ENCODE data around the gene PDPN.

PDPN gene

GRCh38 chr1:13577846-13578245, 5.8 kb upstream of the PDPN start:
- DNase-seq (ENCODE audit: low read depth): no peak

GRCh38 chr1:13581446-13581845, 2.2 kb upstream of the PDPN start:
- DNase-seq (ENCODE audit: low read depth): no peak

DNA sequence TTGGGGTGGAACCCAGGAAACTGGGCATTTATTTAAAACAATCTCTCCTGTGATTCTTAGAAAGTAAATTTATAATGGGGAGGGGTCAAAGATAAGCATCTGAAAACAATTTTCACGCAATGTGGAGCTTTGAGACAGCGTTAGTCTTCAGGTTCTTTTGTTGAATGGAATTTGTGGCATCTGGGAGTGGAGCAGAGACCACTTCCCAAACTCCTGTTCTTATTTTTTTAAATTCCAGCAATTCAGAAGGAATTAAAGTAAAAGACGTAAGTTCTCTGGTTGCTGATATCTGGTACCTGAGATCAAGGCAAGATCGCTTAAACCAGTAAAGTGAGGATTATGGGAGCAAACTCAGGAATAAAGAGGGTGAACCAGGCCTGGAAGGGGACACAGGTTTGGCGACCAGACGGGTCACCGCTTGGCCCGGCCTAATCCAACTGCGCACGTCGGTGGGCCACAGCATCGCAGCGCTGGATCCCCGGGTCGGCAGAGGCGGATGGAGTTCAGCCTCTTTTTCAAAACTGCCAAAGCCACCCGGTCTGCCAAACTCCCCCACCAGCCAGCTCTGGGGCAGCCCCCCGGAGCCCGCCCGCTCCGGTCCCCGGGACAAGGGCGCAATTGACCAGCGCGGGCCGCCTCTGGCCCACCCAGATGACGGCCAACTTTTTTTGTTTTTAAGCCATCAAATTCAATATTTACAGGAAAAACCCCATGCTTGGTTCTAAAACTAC, 754 bp upstream of the PDPN start:
- no peak for DNase-seq (ENCODE audit: low read depth)

GRCh38 chr1:13583966-13584791, 547 bp downstream of the PDPN start:
- DNase-seq (ENCODE audit: low read depth): no peak

GRCh38 chr1:13584876-13585611, 1.4 kb downstream of the PDPN start:
- no peak for DNase-seq (ENCODE audit: low read depth)

DNA sequence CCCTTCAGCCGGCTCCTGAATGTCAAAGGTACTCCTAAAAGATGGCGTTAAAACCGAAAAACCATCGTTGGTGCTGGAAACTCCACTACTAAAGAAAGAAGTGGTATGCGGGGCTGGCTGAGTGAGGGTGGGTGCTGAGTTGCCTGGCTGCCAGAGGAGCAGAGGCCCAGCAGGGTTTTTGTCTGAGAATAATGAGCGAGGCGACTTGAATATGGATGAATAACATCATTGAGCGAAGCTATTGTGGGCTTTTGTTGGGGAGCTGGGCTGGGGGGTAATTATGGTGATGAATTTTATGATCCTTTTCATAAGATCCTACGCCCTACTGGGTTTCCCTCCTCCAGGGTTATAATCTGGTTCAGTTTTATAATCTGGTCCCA, 2.0 kb downstream of the PDPN start:
- no peak for DNase-seq (ENCODE audit: low read depth)

- DNase-seq (ENCODE audit: low read depth): no peak
These were observed 2.4 kb downstream of the PDPN start for GRCh38 chr1:13586001-13586400.

DNA sequence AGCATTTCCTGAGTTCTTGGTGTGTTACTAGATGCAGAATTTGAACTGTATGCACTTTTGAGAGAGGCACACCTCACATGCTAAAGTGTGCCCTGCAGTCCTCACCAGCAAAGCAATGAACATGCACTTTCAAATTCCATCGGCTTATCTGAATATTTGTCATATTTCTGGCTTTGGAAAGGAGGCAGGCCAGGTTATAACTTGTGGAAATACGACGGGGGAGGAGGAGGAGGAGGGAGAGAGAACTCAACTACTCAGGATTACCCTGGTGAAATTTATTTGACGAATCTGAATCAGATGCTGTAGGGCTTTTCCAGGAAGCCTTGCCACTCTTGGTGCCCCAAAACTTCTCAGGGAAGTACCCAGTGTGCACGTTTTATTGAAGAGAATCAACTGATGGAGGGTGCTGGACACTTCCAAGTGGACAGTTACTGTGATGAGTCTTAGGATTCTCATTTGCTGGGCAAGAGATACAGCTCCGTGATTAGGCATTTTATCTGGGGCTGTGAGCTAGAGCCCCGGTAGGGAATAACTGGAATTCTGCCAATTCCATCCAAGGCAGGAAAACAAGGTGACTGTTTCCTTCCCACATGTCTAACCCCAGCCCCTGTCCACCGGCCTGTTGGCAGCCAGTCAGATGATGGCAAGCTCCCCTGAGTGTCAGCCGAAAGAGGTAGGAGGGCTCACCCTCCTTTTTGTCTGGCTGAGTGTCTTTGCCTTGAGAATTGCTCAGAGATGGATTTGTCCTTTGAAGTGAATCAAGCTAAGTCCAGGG, 3.8 kb downstream of the PDPN start:
- no peak for DNase-seq (ENCODE audit: low read depth)

DNA sequence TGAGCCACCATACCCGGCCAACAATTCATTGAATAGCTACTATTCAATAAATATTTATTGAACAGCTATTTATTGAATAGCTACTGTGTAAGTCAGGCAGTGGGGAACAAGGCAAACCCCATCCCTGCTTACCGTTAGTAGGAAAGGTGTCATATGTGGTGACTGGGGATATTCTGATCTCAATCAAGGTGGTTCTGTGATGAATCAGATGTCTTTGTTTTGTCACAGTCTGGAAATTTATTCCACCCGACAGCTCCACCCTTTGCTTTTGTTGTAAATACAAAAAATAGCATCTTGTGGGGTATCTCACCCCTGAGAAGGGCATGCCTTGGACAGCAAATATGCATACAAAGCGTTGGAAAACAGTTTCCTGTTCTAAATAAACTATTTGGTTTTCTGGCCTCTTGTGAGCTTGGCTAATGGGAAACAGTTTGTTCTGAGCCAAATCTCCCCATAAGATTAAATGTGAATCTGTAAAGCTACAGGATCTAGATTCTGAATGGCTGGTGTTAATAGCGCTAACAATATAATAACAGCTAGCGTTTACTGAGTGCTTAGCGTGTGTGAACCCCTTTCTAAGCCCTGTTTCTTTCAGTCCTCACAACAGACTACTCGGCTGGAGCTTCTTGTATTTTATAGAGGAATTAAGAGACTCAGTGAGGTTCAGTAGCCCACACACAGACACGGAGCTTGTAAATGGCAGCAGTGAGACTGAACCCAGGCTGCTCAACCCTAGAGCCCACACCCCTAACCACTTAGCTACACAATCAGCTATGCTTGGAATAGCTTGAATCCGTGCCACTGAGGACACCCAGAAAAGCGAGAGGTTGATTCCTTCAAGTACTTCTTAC, 5.5 kb downstream of the PDPN start:
- DNase-seq (ENCODE audit: low read depth): no peak

GRCh38 chr1:13590486-13590885, 6.9 kb downstream of the PDPN start:
- no peak for DNase-seq (ENCODE audit: low read depth)

DNA sequence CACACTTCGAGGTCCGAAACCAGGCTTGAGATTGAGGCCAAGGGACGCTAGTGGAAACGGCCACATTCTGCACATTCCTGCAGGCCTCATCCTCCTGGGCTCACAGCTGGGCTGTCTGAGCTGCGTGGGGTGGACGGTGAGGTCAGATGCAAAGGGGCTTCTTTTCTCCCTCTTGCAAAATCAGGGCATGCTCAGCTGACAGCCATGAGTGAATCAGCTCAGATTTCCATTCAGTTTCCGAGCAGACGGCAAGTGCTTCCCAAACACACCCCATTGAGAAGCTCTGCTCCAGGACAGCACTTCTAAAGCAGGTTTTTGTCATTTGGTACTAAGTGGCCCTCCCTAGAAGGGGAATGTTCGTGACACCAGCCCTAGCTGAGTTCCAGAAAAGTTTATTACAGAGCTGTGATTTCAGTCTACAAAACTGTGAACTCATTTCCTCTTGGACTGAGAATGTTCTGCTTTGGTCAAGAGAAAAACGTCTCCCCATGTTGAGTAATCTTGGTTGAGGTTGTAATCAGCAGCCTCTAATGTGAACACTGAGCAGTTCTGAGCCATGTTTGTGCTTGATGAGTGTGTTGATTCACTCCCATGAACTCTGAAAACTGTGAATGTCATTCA, 10.0 kb downstream of the PDPN start:
- DNase-seq (ENCODE audit: low read depth): no peak

DNA sequence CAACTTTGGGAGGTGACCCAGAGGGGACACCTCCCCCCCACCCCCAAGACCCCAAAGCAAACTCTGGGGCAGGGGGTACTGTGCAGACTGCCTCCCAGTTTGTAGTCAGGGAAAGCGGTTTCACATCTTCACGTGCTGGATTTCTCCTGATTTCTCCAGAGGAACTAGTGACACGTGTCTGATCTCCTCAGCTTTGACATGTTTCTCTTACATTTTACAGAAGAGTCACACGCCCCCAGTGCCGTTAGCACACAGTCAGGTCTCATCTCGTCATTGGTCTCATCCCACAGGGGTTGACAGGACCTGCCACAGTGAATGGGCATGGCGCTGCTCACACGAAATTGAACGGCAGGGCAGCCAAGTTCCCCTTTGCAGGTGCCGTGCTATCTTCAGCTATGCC, 11.8 kb downstream of the PDPN start:
- no peak for DNase-seq (ENCODE audit: low read depth)

DNA sequence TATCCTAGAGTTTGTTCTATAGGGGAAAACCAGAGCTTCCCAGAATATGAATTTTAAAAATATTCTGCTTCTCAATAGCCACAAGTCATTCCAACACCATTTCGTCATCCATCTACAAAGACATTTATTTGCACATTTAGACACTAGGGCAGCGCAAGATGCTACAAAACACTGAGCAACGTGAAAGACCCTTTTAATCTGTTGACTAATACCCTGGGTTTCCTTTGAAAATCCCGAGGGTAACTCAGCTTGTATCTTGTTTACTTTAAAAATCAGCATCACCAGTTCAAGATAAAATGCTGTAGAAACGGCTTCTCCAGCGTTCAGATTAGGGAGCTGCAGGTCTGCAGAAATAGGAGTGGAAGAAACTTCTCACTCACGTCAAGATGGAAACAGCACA, 13.5 kb downstream of the PDPN start:
- no peak for DNase-seq (ENCODE audit: low read depth)

- no peak for DNase-seq (ENCODE audit: low read depth)
These were observed 17.3 kb downstream of the PDPN start for GRCh38 chr1:13600762-13601453.

- no peak for DNase-seq (ENCODE audit: low read depth)
These were observed 20.5 kb downstream of the PDPN start for GRCh38 chr1:13604176-13604575.

- no peak for DNase-seq (ENCODE audit: low read depth)
These were observed 21.1 kb downstream of the PDPN start for GRCh38 chr1:13604721-13605120.

DNA sequence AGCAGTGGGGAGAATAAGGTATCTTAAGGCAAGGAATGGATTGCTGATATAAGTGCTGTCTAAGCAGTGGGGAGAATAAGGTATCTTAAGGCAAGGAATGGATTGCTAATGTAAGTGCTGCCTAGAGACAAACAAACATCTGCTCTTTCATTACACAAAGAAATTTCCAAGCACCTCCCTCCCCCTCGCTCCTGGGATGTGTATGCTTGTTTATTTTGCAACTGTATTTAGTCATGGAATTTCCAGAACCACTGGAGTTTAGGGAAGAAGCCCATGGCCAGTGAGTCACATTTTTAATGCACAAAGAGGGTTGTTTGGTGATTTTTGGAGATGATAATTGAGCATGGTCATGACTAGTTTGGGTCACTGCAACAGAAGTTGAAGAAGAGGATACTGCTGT, 21.5 kb downstream of the PDPN start:
- DNase-seq (ENCODE audit: low read depth): no peak

- DNase-seq (ENCODE audit: low read depth): no peak
These were observed 23.4 kb downstream of the PDPN start for GRCh38 chr1:13607002-13607401.

DNA sequence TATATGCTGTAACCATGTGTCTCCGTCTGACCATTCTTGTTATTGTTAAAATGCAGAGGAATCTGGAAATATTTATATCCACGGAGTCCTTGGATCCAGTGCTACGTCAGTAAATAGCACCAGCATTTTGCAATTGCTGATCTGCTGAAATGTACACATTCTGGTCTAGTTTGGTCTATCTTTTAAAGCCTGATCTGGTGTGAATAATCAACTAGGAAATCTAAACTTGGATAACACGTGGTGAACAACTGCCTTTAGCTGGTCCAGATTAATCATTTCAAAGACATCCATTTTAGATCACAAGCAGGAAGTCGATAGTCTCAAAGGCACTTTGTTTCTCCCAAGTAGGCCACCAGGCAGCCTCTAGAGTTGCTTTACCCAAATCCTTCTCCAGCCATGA, 32.6 kb downstream of the PDPN start:
- DNase-seq (ENCODE audit: low read depth): no peak

GRCh38 chr1:13617108-13617507, 33.5 kb downstream of the PDPN start:
- no peak for DNase-seq (ENCODE audit: low read depth)
